ENCODE measurements around the gene TWF2. TPM values are rescaled to one million over a fixed set of nuclear protein-coding genes. Genes with fewer than 3 reads are reported as not detected.

The TWF2 gene
- polyA plus RNA-seq, 1 donor = 19.9 TPM

GRCh38 chr3:52223449-52224408 is 15.2 kb downstream of the TWF2 start:
- Histone ChIP-seq H3K27ac (ENCODE audit: low read length) (no peak overlapping the region), H3K4me1 (ENCODE audit: control insufficient read depth, insufficient read depth, low read length) (peaks cover 17% of the 10 kb centered on the region), H3K9me3 (ENCODE audit: control insufficient read depth, low read depth, low read length) (peaks cover 3% of the 10 kb centered on the region), H3K36me3 (ENCODE audit: control insufficient read depth, insufficient read depth, low read length) (peaks cover 7% of the 10 kb centered on the region), H3K27me3 (ENCODE audit: control insufficient read depth, insufficient read depth, low read length) (no peaks in the 10 kb centered on the region), H3K4me3 (ENCODE audit: low read length) (no peak overlapping the region)
- DNase-seq = no peak
- 96% methylated on average over 4 of the region's 32 CpGs for WGBS (ENCODE audit: insufficient coverage, low lambda C conversion rate)

- peaks cover 1% of the 10 kb centered on the region for H3K36me3 ChIP-seq (ENCODE audit: control insufficient read depth, insufficient read depth, low read length)
- H3K4me1 ChIP-seq (ENCODE audit: control insufficient read depth, insufficient read depth, low read length) = peaks cover 17% of the 10 kb centered on the region
Observed at GRCh38 chr3:52222319-52223221, 16.4 kb downstream of the TWF2 start.

GRCh38 chr3:52221563-52222318 is 17.2 kb downstream of the TWF2 start:
- no CpG with 5 or more reads among the region's 34 CpGs for WGBS (ENCODE audit: insufficient coverage, low lambda C conversion rate)
- Histone ChIP-seq H3K9me3 (ENCODE audit: control insufficient read depth, low read depth, low read length) (peaks cover 3% of the 10 kb centered on the region), H3K27me3 (ENCODE audit: control insufficient read depth, insufficient read depth, low read length) (no peaks in the 10 kb centered on the region), H3K4me1 (ENCODE audit: control insufficient read depth, insufficient read depth, low read length) (peaks cover 22% of the 10 kb centered on the region), H3K4me3 (ENCODE audit: low read length) (no peak overlapping the region), H3K36me3 (ENCODE audit: control insufficient read depth, insufficient read depth, low read length) (no peaks in the 10 kb centered on the region), H3K27ac (ENCODE audit: low read length) (no peak overlapping the region)
- DNase-seq = no peak

More at GRCh38 chr3:52222319-52223221, 16.4 kb downstream of the TWF2 start:
- H3K27ac ChIP-seq (ENCODE audit: low read length) = no peak overlapping the region
- no peak for DNase-seq
- no peaks in the 10 kb centered on the region for H3K27me3 ChIP-seq (ENCODE audit: control insufficient read depth, insufficient read depth, low read length)
- no peak overlapping the region for H3K4me3 ChIP-seq (ENCODE audit: low read length)
- no CpG with 5 or more reads among the region's 41 CpGs for WGBS (ENCODE audit: insufficient coverage, low lambda C conversion rate)
- peaks cover 3% of the 10 kb centered on the region for H3K9me3 ChIP-seq (ENCODE audit: control insufficient read depth, low read depth, low read length)

GRCh38 chr3:52221141-52221562 is 17.8 kb downstream of the TWF2 start:
- 80% methylated on average over 1 of the region's 27 CpGs for WGBS (ENCODE audit: insufficient coverage, low lambda C conversion rate)
- H3K4me3 ChIP-seq (ENCODE audit: low read length) = no peak overlapping the region
- no peaks in the 10 kb centered on the region for H3K27me3 ChIP-seq (ENCODE audit: control insufficient read depth, insufficient read depth, low read length)
- peaks cover 21% of the 10 kb centered on the region for H3K4me1 ChIP-seq (ENCODE audit: control insufficient read depth, insufficient read depth, low read length)
- H3K36me3 ChIP-seq (ENCODE audit: control insufficient read depth, insufficient read depth, low read length) = no peaks in the 10 kb centered on the region
- no peak for DNase-seq
- no peak overlapping the region for H3K27ac ChIP-seq (ENCODE audit: low read length)
- H3K9me3 ChIP-seq (ENCODE audit: control insufficient read depth, low read depth, low read length) = peaks cover 3% of the 10 kb centered on the region

GRCh38 chr3:52220380-52221026 is 18.5 kb downstream of the TWF2 start:
- Histone ChIP-seq H3K27me3 (ENCODE audit: control insufficient read depth, insufficient read depth, low read length) (no peaks in the 10 kb centered on the region), H3K9me3 (ENCODE audit: control insufficient read depth, low read depth, low read length) (peaks cover 3% of the 10 kb centered on the region), H3K4me3 (ENCODE audit: low read length) (no peak overlapping the region), H3K4me1 (ENCODE audit: control insufficient read depth, insufficient read depth, low read length) (peaks cover 14% of the 10 kb centered on the region), H3K36me3 (ENCODE audit: control insufficient read depth, insufficient read depth, low read length) (peaks cover 3% of the 10 kb centered on the region), H3K27ac (ENCODE audit: low read length) (no peak overlapping the region)
- no CpG with 5 or more reads among the region's 9 CpGs for WGBS (ENCODE audit: insufficient coverage, low lambda C conversion rate)
- peak; percentile 56 to 58 for DNase-seq

GRCh38 chr3:52218937-52219650 is 19.9 kb downstream of the TWF2 start:
- H3K4me1 ChIP-seq (ENCODE audit: control insufficient read depth, insufficient read depth, low read length) = peaks cover 13% of the 10 kb centered on the region
- no CpG with 5 or more reads among the region's 6 CpGs for WGBS (ENCODE audit: insufficient coverage, low lambda C conversion rate)
- peaks cover 17% of the 10 kb centered on the region for H3K36me3 ChIP-seq (ENCODE audit: control insufficient read depth, insufficient read depth, low read length)
- no peak for DNase-seq
- peaks cover 3% of the 10 kb centered on the region for H3K9me3 ChIP-seq (ENCODE audit: control insufficient read depth, low read depth, low read length)
- no peak overlapping the region for H3K27ac ChIP-seq (ENCODE audit: low read length)
- H3K4me3 ChIP-seq (ENCODE audit: low read length) = no peak overlapping the region
- no peaks in the 10 kb centered on the region for H3K27me3 ChIP-seq (ENCODE audit: control insufficient read depth, insufficient read depth, low read length)

- no peak overlapping the region for H3K27ac ChIP-seq (ENCODE audit: low read length)
Observed at GRCh38 chr3:52218454-52218853, 20.5 kb downstream of the TWF2 start.

GRCh38 chr3:52218026-52218425 is 20.9 kb downstream of the TWF2 start:
- 100% methylated on average over 1 of the region's 3 CpGs for WGBS (ENCODE audit: insufficient coverage, low lambda C conversion rate)
- peaks cover 26% of the 10 kb centered on the region for H3K36me3 ChIP-seq (ENCODE audit: control insufficient read depth, insufficient read depth, low read length)
- DNase-seq = peak in 1 of 2 donors; percentile 30
- H3K27me3 ChIP-seq (ENCODE audit: control insufficient read depth, insufficient read depth, low read length) = no peaks in the 10 kb centered on the region
- H3K27ac ChIP-seq (ENCODE audit: low read length) = no peak overlapping the region
- H3K4me3 ChIP-seq (ENCODE audit: low read length) = no peak overlapping the region
- H3K9me3 ChIP-seq (ENCODE audit: control insufficient read depth, low read depth, low read length) = peaks cover 3% of the 10 kb centered on the region
- H3K4me1 ChIP-seq (ENCODE audit: control insufficient read depth, insufficient read depth, low read length) = peaks cover 14% of the 10 kb centered on the region

More at GRCh38 chr3:52218454-52218853, 20.5 kb downstream of the TWF2 start:
- no peak overlapping the region for H3K4me3 ChIP-seq (ENCODE audit: low read length)
- H3K4me1 ChIP-seq (ENCODE audit: control insufficient read depth, insufficient read depth, low read length) = peaks cover 13% of the 10 kb centered on the region
- peaks cover 23% of the 10 kb centered on the region for H3K36me3 ChIP-seq (ENCODE audit: control insufficient read depth, insufficient read depth, low read length)
- no CpG with 5 or more reads among the region's 12 CpGs for WGBS (ENCODE audit: insufficient coverage, low lambda C conversion rate)
- no peak for DNase-seq
- H3K9me3 ChIP-seq (ENCODE audit: control insufficient read depth, low read depth, low read length) = peaks cover 3% of the 10 kb centered on the region
- H3K27me3 ChIP-seq (ENCODE audit: control insufficient read depth, insufficient read depth, low read length) = no peaks in the 10 kb centered on the region

- Histone ChIP-seq H3K4me1 (ENCODE audit: control insufficient read depth, insufficient read depth, low read length) (peaks cover 19% of the 10 kb centered on the region), H3K4me3 (ENCODE audit: low read length) (no peak overlapping the region), H3K27me3 (ENCODE audit: control insufficient read depth, insufficient read depth, low read length) (no peaks in the 10 kb centered on the region), H3K36me3 (ENCODE audit: control insufficient read depth, insufficient read depth, low read length) (peaks cover 32% of the 10 kb centered on the region), H3K9me3 (ENCODE audit: control insufficient read depth, low read depth, low read length) (peaks cover 3% of the 10 kb centered on the region), H3K27ac (ENCODE audit: low read length) (peak overlapping the region; percentile 8)
- DNase-seq = no peak
- no CpG with 5 or more reads among the region's 10 CpGs for WGBS (ENCODE audit: insufficient coverage, low lambda C conversion rate)
Observed at GRCh38 chr3:52217409-52217805, 21.6 kb downstream of the TWF2 start.
